ENCODE data around the gene TAF1C. TPM values are rescaled to one million over a fixed set of nuclear protein-coding genes. Genes with fewer than 3 reads are reported as not detected.

The TAF1C gene
- total and polyA plus RNA-seq, 2 of the 8 experiments (the other 6 are each of a cell fraction or from before 2014, with no cell fraction given) = 44.6 to 63.8 TPM

DNA sequence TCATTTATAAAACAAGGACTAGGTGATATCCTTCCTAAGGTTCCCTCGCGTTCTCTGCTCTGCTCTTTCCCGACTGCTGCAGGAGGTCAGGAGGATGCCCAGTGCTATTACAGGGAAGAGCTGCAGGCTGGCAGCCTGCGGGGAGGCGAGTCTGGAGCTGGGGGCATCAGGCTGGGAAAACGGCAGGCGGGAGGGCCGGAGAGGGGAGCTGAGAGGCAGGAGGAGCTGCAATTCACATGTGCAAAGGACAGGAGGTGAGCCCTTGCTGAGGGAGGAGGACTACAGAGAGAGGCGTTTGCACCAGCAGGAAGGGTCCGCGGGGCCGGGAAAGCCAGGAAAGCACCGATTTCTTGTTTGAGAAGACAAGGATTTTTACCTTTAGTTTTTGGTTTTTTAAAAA lies 12.2 kb upstream of the TAF1C start:
- no peak overlapping the region for H3K56ac ChIP-seq (replicated peaks; ENCODE audit: insufficient read length, low read depth, low read length)
- H3K23me2 ChIP-seq (ENCODE audit: low read depth, low read length) = no peaks in the 10 kb centered on the region
- no peak overlapping the region for H3K14ac ChIP-seq (ENCODE audit: insufficient read length)
- H3K23ac ChIP-seq (ENCODE audit: insufficient read length) = no peak overlapping the region
- no peaks in the 10 kb centered on the region for H3K79me2 ChIP-seq (ENCODE audit: control insufficient read depth in 1 of 2, insufficient read depth in 2 of 2, low read length in 2 of 2)
- no peaks in the 10 kb centered on the region for H3K9me3 ChIP-seq (ENCODE audit: insufficient read depth in 2 of 2, low read depth in 1 of 2, low read length in 1 of 2)
- peaks cover 0 to 3% (median under 1%) of the 10 kb centered on the region in 4 experiments; a peak in 2 of 7 replicates for H3K4me1 ChIP-seq (replicated peaks in 1 of 4; ENCODE audit: control insufficient read depth in 3 of 4, insufficient read depth in 4 of 4, low read length in 3 of 4)
- H3K36me3 ChIP-seq (ENCODE audit: control insufficient read depth in 2 of 4, insufficient read depth in 4 of 4, low read length in 3 of 4) = no peaks in the 10 kb centered on the region
- no peak overlapping the region for H4K91ac ChIP-seq (replicated peaks; ENCODE audit: insufficient read length, low read length)
- H3K79me1 ChIP-seq (ENCODE audit: low read depth, low read length) = no peaks in the 10 kb centered on the region
- H3K27ac ChIP-seq (ENCODE audit: low read depth, low read length) = no peak overlapping the region
- FAIRE-seq (no peak), DNase-seq (ENCODE audit: low read depth in 1 of 2, low spot score in 2 of 2) (no peak)
- H2BK20ac ChIP-seq (ENCODE audit: low read length) = no peak overlapping the region
- no peaks in the 10 kb centered on the region for H4K20me1 ChIP-seq (replicated peaks in 1 of 2; ENCODE audit: control insufficient read depth in 1 of 2, insufficient read depth in 2 of 2, low read length in 2 of 2)
- ChIA-PET POLR2A (ENCODE audit: partially characterized antibody) (no interaction called here), CTCF (ENCODE audit: partially characterized antibody) (interaction anchor here (0.8 to 1.3 kb wide), 4 partner anchors 9 to 270 kb away, joined by 3 read pairs; partner anchors contain the start of gene TAF1C)
- no peak overlapping the region for H4K5ac ChIP-seq (ENCODE audit: insufficient read length, low read depth, low read length)
- no peak overlapping the region for H4K8ac ChIP-seq (ENCODE audit: extremely low read depth, insufficient read depth, low read length)
- H3K4ac ChIP-seq (replicated peaks; ENCODE audit: insufficient read length, low read depth, low read length) = no peak overlapping the region
- no peak for TF ChIP-seq SUZ12 (IDR thresholded peaks at IDR 0.05; ENCODE audit: low read length)
- TF ChIP-seq BRCA1 (IDR thresholded peaks at IDR 0.05; ENCODE audit: low read depth, low read length) = no peak
- TF ChIP-seq JUND (IDR thresholded peaks at IDR 0.05; ENCODE audit: low read length) = no peak
- TF ChIP-seq, protein P1, sequence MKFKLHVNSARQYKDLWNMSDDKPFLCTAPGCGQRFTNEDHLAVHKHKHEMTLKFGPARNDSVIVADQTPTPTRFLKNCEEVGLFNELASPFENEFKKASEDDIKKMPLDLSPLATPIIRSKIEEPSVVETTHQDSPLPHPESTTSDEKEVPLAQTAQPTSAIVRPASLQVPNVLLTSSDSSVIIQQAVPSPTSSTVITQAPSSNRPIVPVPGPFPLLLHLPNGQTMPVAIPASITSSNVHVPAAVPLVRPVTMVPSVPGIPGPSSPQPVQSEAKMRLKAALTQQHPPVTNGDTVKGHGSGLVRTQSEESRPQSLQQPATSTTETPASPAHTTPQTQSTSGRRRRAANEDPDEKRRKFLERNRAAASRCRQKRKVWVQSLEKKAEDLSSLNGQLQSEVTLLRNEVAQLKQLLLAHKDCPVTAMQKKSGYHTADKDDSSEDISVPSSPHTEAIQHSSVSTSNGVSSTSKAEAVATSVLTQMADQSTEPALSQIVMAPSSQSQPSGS (IDR thresholded peaks at IDR 0.05; ENCODE audit: low read length) = no peak
- TF ChIP-seq RAD21 (IDR thresholded peaks at IDR 0.05 in 1 of 2, conservative IDR thresholded peaks at IDR 0.05 in 1 of 2; ENCODE audit: low read depth in 2 of 2, low read length in 2 of 2) = no peak
- no peak for TF ChIP-seq TEAD4 (IDR thresholded peaks at IDR 0.05; ENCODE audit: low read depth, low read length)
- no peak for TF ChIP-seq RXRA (IDR thresholded peaks at IDR 0.05; ENCODE audit: insufficient read depth, low read depth, low read length)
- TF ChIP-seq SRF (IDR thresholded peaks at IDR 0.05; ENCODE audit: low read depth, low read length) = no peak
- TF ChIP-seq RFX5 (IDR thresholded peaks at IDR 0.05; ENCODE audit: borderline replicate concordance, low read depth, low read length) = no peak
- TF ChIP-seq SIRT6 (IDR thresholded peaks at IDR 0.05; ENCODE audit: low read length) = no peak
- no peak for TF ChIP-seq POLR2A (IDR thresholded peaks at IDR 0.05; ENCODE audit: control extremely low read depth in 1 of 2, low read depth in 2 of 2, low read length in 2 of 2)
- TF ChIP-seq CBX5 (IDR thresholded peaks at IDR 0.05; ENCODE audit: low read depth, low read length) = no peak
- WGBS, 2 experiments (ENCODE audit: extremely low coverage in 1 of 2, insufficient coverage in 1 of 2, insufficient read length in 1 of 2, insufficient replicate concordance in 2 of 2, low coverage in 1 of 2, low lambda C conversion rate in 2 of 2, missing lambda C conversion rate in 1 of 2) = 66% methylated on average over 13 of the region's 13 CpGs; no CpG with 5 or more reads in 1 of the 2 experiments
- no peak overlapping the region for H3K9ac ChIP-seq (replicated peaks in 1 of 4; ENCODE audit: extremely low read depth in 1 of 4, low read depth in 3 of 4, low read length in 3 of 4)
- H2BK12ac ChIP-seq (ENCODE audit: low read depth, low read length) = 0 out of 2 replicates have a peak overlapping the region, but pooled peaks have one; percentile 27
- H3K27me3 ChIP-seq (replicated peaks in 1 of 4; ENCODE audit: control insufficient read depth in 3 of 4, extremely low read depth in 1 of 4, insufficient read depth in 3 of 4, low read length in 3 of 4) = no peaks in the 10 kb centered on the region
- H2AK5ac ChIP-seq (ENCODE audit: low read depth, low read length) = no peak overlapping the region
- H3K4me2 ChIP-seq (ENCODE audit: insufficient read depth in 1 of 2, low read depth in 2 of 2, low read length in 2 of 2) = no peak overlapping the region
- no peak overlapping the region for H3K4me3 ChIP-seq (ENCODE audit: extremely low read depth in 1 of 4, insufficient read depth in 2 of 4, low read depth in 3 of 4, low read length in 4 of 4)
- H2AFZ ChIP-seq (ENCODE audit: low read length) = peak overlapping the region; percentile 49; the same call in 1 of the 2 replicates
- no peak overlapping the region for H3K18ac ChIP-seq (ENCODE audit: extremely low read depth, low read length)
- no peak overlapping the region for H2BK15ac ChIP-seq (ENCODE audit: low read length)
- no peak overlapping the region for H2BK120ac ChIP-seq (replicated peaks; ENCODE audit: low read depth, low read length)
- no peak overlapping the region for H2BK5ac ChIP-seq (ENCODE audit: low read depth, low read length)
